Nephron progenitor cell (in vitro differentiated cells): ENCODE measurements around the gene LIPC.

Experiments used
- DNase-seq: peaks from one replicate; pipeline ENCODE4 v3.0.0; 2021
- H3K27ac Mint-ChIP-seq: 2 replicates; pipeline ENCODE4 v1.8.0; 2021; ENCODE audit warnings: mild to moderate bottlenecking, moderate library complexity, mixed read lengths
- H3K27me3 Mint-ChIP-seq: 2 replicates; pipeline ENCODE4 v1.8.0; 2021; ENCODE audit warnings: mild to moderate bottlenecking, low read depth, mixed read lengths; ENCODE audit not compliant: poor library complexity
- H3K36me3 Mint-ChIP-seq: 2 replicates; pipeline ENCODE4 v1.8.0; 2021; ENCODE audit warnings: low read depth, mixed read lengths
- H3K4me1 Mint-ChIP-seq: 2 replicates; pipeline ENCODE4 v1.8.0; 2021; ENCODE audit warnings: mixed read lengths
- H3K4me3 Mint-ChIP-seq: 2 replicates; pipeline ENCODE4 v1.8.0; 2021; ENCODE audit warnings: mild to moderate bottlenecking, moderate library complexity, mixed read lengths
- H3K9me3 Mint-ChIP-seq: 2 replicates; pipeline ENCODE4 v1.8.0; 2021; ENCODE audit warnings: mild to moderate bottlenecking, moderate library complexity, mixed read lengths
- CTCF ChIP-seq: fragments of 200-600 bp; sonication (generic); IDR thresholded peaks from 2 replicates; pipeline ENCODE4 v1.5.0; 2021; ENCODE audit warnings: antibody characterized with exemption

LIPC gene

GRCh38 chr15:58441376-58442070 is 9.7 kb downstream of the LIPC start:
- TF ChIP-seq CTCF: no peak
- Mint-ChIP-seq H3K27me3 (peaks cover 4% of the 10 kb centered on the region), H3K9me3 (no peaks in the 10 kb centered on the region), H3K27ac (peak overlapping the region; percentile 50), H3K4me1 (peaks cover 53% of the 10 kb centered on the region), H3K36me3 (no peaks in the 10 kb centered on the region), H3K4me3 (no peak overlapping the region)
- DNase-seq: no peak

DNA sequence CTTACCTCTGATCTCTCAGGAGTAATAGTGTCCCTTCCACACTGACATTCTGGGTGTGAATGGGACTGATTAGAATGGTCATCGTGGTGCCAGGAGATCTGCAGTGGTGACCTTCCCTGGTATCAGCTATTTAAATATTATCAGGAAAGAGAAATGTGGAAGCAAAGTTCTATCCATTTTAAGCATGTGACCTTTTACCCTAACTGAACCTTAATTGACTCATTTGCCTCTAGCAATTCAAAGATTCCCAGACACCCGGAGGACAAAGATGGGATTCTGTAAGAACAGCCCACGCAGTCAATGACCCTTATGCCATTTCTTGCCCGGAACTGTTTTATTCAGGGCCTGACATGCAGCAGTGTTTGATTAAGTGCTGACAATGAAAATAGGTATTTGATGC is 10.3 kb downstream of the LIPC start:
- no peaks in the 10 kb centered on the region for H3K9me3 Mint-ChIP-seq
- H3K27ac Mint-ChIP-seq: peak overlapping the region; percentile 50
- H3K27me3 Mint-ChIP-seq: peaks cover 4% of the 10 kb centered on the region
- H3K4me3 Mint-ChIP-seq: no peak overlapping the region
- peaks cover 53% of the 10 kb centered on the region for H3K4me1 Mint-ChIP-seq
- H3K36me3 Mint-ChIP-seq: no peaks in the 10 kb centered on the region
- TF ChIP-seq CTCF: no peak
- no peak for DNase-seq

DNA sequence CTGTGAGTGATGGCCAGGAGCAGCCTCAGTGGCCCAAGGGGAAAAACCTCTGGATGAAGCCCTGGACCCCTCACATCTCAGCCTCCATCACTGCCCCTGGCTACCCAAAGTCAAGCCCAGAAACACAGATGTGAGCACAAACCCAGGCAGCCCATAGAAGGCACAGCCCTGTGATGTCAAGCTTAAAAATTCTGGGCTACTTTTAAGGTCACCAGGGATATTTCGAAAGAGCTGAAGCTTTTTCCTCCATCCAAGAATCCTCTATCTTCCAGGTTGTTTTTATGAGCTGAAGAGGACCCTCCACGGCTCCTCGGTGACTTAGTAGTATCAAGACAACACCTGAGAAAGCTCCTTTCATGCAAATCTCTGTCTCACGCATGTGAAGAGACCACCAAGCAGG is 11.5 kb downstream of the LIPC start:
- H3K4me3 Mint-ChIP-seq: no peak overlapping the region
- H3K9me3 Mint-ChIP-seq: no peaks in the 10 kb centered on the region
- H3K27me3 Mint-ChIP-seq: peaks cover 4% of the 10 kb centered on the region
- peaks cover 59% of the 10 kb centered on the region for H3K4me1 Mint-ChIP-seq
- H3K36me3 Mint-ChIP-seq: no peaks in the 10 kb centered on the region
- H3K27ac Mint-ChIP-seq: no peak overlapping the region
- DNase-seq: no peak
- no peak for TF ChIP-seq CTCF

DNA sequence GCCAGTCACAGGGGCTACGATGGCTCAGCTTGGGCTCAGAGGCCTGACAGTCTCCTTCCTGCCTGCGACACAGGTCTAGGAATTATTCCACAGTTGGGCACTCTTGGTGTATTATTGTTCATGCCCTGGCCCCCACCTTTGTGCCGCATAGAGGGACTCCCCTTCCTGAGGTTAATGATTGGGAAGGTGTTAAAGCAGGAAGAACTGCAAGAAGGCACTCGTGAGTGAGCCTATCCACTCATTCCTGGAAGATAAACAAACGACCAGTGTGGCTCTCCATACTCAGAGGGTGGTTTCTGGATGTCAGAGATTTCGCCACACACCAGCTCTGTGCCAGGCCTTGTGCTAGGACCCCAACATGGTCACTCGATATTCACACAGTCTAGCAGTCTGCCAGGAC is 12.3 kb downstream of the LIPC start:
- DNase-seq: no peak
- Mint-ChIP-seq H3K27me3 (peaks cover 4% of the 10 kb centered on the region), H3K4me3 (no peak overlapping the region), H3K27ac (no peak overlapping the region), H3K4me1 (peaks cover 60% of the 10 kb centered on the region), H3K9me3 (no peaks in the 10 kb centered on the region), H3K36me3 (no peaks in the 10 kb centered on the region)
- TF ChIP-seq CTCF: no peak

GRCh38 chr15:58444658-58445332 is 13.0 kb downstream of the LIPC start:
- no peak for DNase-seq
- no peak for TF ChIP-seq CTCF
- Mint-ChIP-seq H3K4me3 (no peak overlapping the region), H3K9me3 (no peaks in the 10 kb centered on the region), H3K36me3 (no peaks in the 10 kb centered on the region), H3K4me1 (peaks cover 61% of the 10 kb centered on the region), H3K27me3 (peaks cover 4% of the 10 kb centered on the region), H3K27ac (peak overlapping the region; percentile 34)

DNA sequence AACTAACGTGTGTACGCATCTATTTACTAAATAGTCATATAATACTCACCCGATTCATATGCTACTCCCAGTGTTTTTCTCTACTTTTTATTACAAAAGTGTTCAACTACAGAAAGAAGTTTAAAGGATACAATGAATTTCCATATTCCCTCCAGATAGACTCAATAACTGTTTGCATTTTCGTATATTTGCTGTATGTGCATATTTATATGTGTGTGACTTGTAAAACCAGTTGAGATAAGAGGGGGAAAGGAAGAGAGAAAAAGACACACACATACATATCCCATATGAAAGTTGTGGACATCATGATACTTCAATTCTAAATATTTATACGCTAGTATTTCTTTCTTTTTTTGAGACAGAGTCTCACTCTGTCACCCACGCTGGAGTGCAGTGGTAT is 14.1 kb downstream of the LIPC start:
- H3K36me3 Mint-ChIP-seq: no peaks in the 10 kb centered on the region
- no peak overlapping the region for H3K27ac Mint-ChIP-seq
- peaks cover 4% of the 10 kb centered on the region for H3K27me3 Mint-ChIP-seq
- H3K9me3 Mint-ChIP-seq: no peaks in the 10 kb centered on the region
- TF ChIP-seq CTCF: no peak
- H3K4me1 Mint-ChIP-seq: peaks cover 55% of the 10 kb centered on the region
- no peak overlapping the region for H3K4me3 Mint-ChIP-seq
- DNase-seq: no peak
